Activated CD4-positive, alpha-beta T cell treated with anti-CD3 and anti-CD28 coated beads, Interleukin-2, amount 50 U/mL, for 1 hour (primary cell): ENCODE data around the gene CREG1.
A peak's percentile ranks its signal among the peaks of the same experiment; 100 is the strongest.
"Not testable (repeated sequence)": the region's sequence is repeated elsewhere in the genome, so short reads cannot be mapped to it uniquely, and the experiment has no call there.

Source experiments
- DNase-seq: peaks from one replicate; pipeline ENCODE4 v3.0.0-alpha.2; 2020

CREG1 gene

GRCh38 chr1:167563579-167564246, 10.2 kb upstream of the CREG1 start:
- DNase-seq = no peak

GRCh38 chr1:167562702-167563101, 9.1 kb upstream of the CREG1 start:
- no peak for DNase-seq

- no peak for DNase-seq
Observed at GRCh38 chr1:167561753-167562152, 8.2 kb upstream of the CREG1 start.

GRCh38 chr1:167555971-167556714, 2.6 kb upstream of the CREG1 start:
- peak; percentile 74 for DNase-seq

- DNase-seq = not testable (repeated sequence)
Observed at GRCh38 chr1:167555072-167555471, 1.5 kb upstream of the CREG1 start.

GRCh38 chr1:167554028-167554779, 642 bp upstream of the CREG1 start:
- no peak for DNase-seq

GRCh38 chr1:167551362-167551761, 2.2 kb downstream of the CREG1 start:
- DNase-seq = no peak

GRCh38 chr1:167548059-167548932, 5.3 kb downstream of the CREG1 start:
- DNase-seq = no peak

GRCh38 chr1:167546935-167547334, 6.6 kb downstream of the CREG1 start:
- no peak for DNase-seq

- DNase-seq = no peak
Observed at GRCh38 chr1:167545349-167545748, 8.2 kb downstream of the CREG1 start.

GRCh38 chr1:167544447-167545093, 9.0 kb downstream of the CREG1 start:
- no peak for DNase-seq

GRCh38 chr1:167543199-167543990, 10.2 kb downstream of the CREG1 start:
- no peak for DNase-seq

- DNase-seq = no peak
Observed at GRCh38 chr1:167542109-167543032, 11.2 kb downstream of the CREG1 start.

- no peak for DNase-seq
Observed at GRCh38 chr1:167541610-167542009, 12.0 kb downstream of the CREG1 start.

- no peak for DNase-seq
Observed at GRCh38 chr1:167541003-167541402, 12.6 kb downstream of the CREG1 start.

GRCh38 chr1:167538657-167539056, 14.9 kb downstream of the CREG1 start:
- DNase-seq = no peak

- peak; percentile 67 for DNase-seq
Observed at GRCh38 chr1:167533851-167534300, 19.7 kb downstream of the CREG1 start.

- DNase-seq = no peak
Observed at GRCh38 chr1:167532964-167533824, 20.4 kb downstream of the CREG1 start.

- DNase-seq = no peak
Observed at GRCh38 chr1:167532375-167532774, 21.2 kb downstream of the CREG1 start.
